RCC 7860 (cell line): ENCODE data around the gene VHLL.
"Not testable (repeated sequence)": the region's sequence is repeated elsewhere in the genome, so short reads cannot be mapped to it uniquely, and the experiment has no call there.

Source experiments
- DNase-seq: peaks from one replicate; pipeline ENCODE4 v3.0.0-alpha.2; 2015; ENCODE audit warnings: low spot score
- FAIRE-seq: peaks from 2 replicates; lab custom pipeline; 2012; peaks lifted over from hg19 to GRCh38; lab: Jason Lieb, UNC

The VHLL gene

DNA sequence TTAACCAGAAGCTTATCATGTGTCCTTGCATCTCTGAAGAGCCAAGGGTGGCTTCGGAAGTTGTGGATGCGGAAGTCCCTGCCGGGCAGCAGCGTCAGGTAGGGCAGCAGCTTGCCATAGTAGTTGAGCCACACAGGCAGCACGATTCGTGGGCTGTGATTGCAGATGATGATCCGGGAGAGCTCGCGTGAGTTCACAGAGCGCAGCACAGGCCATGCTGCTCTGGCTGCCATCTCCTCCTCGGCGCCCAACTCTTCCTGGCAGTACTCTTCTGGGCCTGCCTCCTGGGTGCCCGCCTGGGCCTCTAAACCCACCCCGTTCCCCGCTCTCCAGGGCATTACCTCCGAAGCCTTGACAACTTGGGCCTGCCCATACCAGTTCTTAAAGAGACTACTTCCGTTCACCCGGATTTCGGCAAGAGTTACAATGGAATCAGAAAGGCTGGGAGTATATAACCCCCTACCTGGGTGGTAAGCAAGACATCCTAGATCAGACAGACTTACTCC is at the start of gene VHLL:
VHLL (minus strand) TSS at position 456 of the 506 bp plus-strand sequence; CDS start at position 338, 118 bp downstream.
- DNase-seq: no peak
- FAIRE-seq: no peak

GRCh38 chr1:156347331-156347730 is 48.2 kb upstream of the VHLL start:
- no peak for DNase-seq
- no peak for FAIRE-seq

GRCh38 chr1:156346636-156347035 is 47.5 kb upstream of the VHLL start:
- FAIRE-seq (no peak), DNase-seq (no peak)

DNA sequence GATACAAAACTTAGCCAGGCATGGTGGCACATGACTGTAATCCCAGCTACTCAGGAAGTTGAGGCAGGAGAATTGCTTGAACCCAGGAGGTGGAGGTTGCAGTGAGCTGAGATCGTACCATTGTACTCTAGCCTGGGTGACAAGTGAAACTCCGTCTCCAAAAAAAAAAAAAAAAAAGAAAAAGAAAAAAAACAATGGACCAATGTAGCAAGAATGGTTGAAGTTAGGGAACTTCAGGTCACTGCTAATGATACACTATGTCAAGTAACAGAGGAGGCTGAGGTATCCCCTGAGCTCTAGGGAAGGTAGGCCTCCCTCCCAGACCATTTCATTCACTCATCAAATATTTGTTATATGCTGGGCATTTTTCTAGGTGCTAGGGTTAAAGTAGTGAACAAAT is 46.9 kb upstream of the VHLL start:
- DNase-seq, FAIRE-seq: not testable (repeated sequence)

DNA sequence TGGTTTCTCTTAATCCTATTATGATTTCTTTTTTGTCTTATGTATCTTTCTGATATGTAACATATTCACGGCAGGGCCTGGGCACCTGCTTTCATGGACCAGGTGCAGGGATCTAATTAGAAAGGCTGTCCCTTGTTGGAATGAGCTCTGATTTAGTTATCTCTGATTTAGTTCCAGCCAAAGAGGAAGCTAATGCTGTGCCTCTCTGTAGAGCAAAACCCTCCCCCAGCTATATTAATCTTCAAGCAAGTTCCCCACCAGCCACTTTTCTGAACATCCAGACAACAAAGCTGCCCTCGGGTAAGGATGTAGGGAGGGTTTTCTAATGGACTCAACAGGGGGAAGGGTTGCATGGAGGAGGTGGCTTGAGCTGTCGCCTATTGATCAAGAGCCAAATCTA is 45.3 kb upstream of the VHLL start:
- FAIRE-seq (no peak), DNase-seq (no peak)

DNA sequence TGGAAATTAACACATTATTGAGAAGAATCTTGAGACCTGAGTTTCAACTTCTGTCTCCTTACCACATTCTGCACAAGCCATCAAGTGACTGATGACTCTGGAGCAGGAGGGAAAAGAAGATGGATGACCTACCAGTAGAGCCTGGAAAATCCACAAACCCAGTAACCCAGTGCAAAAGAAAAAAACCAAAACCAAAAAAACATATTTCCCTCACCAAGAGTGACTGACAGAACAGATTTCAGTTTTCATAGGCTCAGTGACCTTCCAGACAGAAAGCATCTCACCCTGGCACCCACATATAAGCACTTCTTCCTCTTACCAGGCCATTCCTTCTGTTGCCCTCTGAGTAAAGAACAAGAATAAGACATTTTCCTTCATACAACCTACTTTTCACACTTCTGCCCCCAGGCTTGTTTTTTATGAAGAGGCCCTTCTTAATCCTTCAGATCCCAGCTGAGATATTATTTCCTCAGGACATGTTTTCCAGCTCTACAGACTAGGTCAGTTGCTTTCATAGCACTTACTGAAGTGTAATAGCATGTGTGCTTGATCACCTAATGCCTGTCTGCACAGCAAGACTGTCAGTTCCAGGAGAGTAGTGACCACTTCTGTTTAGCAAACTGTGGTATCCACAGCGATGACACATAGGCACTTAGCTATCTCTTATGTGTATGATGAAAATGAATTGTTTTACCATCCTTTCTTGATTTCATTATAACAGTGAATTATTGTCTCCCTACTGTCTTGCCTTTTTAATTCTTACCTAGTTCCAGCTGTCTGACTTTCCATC is 43.3 kb upstream of the VHLL start:
- DNase-seq: peak; percentile 20
- no peak for FAIRE-seq

- FAIRE-seq (peak; percentile 85), DNase-seq (peak; percentile 99)
Measured at GRCh38 chr1:156338180-156338976, 39.3 kb upstream of the VHLL start, which contains the start of the genes CCT3 and TSACC. TSS of gene CCT3 (minus strand) at chr1:156338292. CDS start at chr1:156338184, 108 bp downstream. TSS of gene TSACC (plus strand) at chr1:156338526. CDS start at chr1:156339758, 1,232 bp downstream.

GRCh38 chr1:156337888-156338179 is 38.7 kb upstream of the VHLL start:
- no peak for FAIRE-seq
- no peak for DNase-seq

DNA sequence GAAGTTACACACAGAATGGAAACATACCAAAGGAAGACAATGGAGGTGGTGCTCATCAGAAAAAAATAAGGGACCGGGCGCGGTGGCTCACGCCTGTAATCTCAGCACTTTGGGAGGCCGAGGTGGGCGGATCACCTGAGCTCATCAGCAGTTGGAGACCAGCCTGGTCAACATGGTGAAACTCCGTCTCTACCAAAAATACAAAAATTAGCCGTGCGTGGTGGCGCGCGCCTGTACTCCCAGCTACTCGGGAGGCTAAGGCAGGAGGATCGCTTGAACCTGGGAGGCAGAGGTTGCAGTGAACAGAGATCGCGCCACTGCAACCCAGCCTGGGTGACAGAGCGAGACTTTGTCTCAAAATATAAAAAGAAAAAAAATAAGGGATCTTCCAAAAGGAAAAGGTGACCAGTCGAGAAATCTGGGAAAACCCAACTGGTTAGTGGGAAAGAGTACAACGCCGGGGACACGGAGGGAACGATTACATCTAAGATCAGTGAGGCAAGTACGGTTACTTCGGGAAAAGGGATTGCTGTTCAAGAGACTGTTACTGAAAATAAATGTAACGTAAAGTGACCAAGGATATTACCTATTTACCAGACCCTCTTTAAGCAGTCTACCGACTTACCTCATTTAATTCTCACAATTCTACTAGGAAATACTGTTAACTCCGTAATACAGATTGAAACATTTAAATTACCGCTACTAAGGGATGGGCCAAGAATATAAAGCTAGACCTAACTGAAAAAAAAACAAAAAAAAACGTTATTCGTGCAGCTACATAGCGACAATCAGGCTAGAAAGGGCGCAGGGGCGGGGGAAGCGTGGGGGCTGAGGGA is 38.2 kb upstream of the VHLL start:
- DNase-seq (no peak), FAIRE-seq (no peak)

GRCh38 chr1:156336242-156336641 is 37.1 kb upstream of the VHLL start:
- FAIRE-seq (no peak), DNase-seq (no peak)

- DNase-seq, FAIRE-seq: not testable (repeated sequence)
Measured at GRCh38 chr1:156323179-156323578, 24.1 kb upstream of the VHLL start.

GRCh38 chr1:156320560-156320959 is 21.5 kb upstream of the VHLL start:
- FAIRE-seq (no peak), DNase-seq (no peak)

DNA sequence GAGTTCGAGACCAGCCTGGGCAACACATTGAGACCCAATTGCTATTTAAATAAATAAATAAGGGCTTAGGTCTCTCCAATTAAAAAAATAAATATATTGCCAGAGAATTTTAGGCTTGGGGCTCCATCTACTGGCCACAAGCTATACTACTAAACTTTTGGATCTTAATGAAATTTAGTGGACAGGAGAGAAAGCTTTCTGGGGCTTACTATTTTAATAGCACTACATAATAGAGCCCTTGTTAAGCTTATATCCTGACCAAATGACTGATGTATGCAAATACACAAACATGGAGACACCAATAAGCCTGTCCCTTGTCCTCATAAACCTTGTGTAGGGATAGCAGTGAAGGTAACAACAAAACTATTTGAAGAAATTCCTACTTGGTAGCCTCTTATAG is 20.6 kb upstream of the VHLL start:
- no peak for DNase-seq
- FAIRE-seq: no peak

DNA sequence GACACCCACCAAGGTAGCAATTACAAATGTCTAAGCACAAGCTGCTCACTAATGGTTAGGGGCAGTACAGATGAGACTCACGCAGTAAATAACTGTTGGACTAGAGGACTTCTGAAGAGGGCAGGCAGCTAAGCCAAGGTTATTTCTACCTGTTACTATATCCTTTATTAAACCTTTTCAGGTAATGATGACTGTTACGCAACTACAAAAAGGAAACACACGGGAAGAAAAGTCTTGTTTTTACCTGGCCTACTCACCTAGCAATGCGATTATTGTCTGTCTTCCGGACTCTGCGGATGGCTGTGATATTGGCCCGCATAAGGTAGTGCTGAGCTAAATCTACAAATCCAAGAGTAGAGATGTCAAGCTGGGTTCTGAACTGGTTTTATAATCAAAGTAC is 17.8 kb upstream of the VHLL start:
- FAIRE-seq (no peak), DNase-seq (no peak)

GRCh38 chr1:156310962-156311361 is 11.9 kb upstream of the VHLL start:
- peak; percentile 37 for DNase-seq
- FAIRE-seq: no peak

DNA sequence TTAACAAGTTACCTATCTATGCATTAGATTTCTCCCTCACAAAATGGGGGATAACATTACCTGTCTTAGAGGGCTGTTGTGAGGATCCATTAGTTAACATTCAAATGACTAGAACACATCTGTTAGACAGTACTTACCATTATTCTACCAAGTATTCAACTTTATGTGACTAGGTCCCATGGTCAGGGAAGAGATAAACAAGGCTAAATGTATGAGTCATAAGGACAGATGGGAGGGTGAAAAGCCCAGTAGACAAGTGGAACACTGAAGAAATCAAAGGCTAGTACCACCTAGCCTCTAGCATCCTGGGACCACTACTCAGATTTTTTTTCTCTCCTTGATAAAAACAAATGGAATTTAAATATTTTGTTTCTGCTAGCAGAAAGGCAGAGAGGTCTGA is 9.0 kb upstream of the VHLL start:
- DNase-seq (no peak), FAIRE-seq (no peak)

- FAIRE-seq (no peak), DNase-seq (no peak)
Measured at GRCh38 chr1:156305215-156305614, 6.1 kb upstream of the VHLL start.

DNA sequence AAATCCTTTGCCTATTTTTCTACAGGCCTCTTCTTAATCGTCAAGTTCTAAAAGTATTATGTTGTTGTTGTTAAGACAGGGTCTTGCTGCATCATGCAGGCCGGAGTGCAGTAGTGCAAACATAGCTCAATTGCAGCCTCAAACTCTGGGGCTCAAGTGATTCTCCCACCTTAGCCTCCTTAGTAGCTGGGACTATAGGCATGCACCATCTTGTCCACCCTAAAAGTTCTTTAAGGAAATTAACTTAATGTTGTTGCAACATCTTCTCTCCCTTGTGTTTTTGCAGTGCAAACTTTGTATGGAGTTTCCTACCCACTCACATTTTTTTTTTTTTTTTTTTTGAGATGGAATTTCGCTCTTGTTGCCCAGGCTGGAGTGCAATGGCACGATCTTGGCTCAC is 4.1 kb upstream of the VHLL start:
- DNase-seq (no peak), FAIRE-seq (no peak)

GRCh38 chr1:156295391-156295947 is 3.6 kb downstream of the VHLL start, which contains the start of gene GLMP:
TSS of gene GLMP (minus strand) at chr1:156295679. CDS start at chr1:156295645, 34 bp downstream.
- DNase-seq (no peak), FAIRE-seq (no peak)

GRCh38 chr1:156293895-156294294 is 5.2 kb downstream of the VHLL start:
- no peak for DNase-seq
- FAIRE-seq: no peak

- FAIRE-seq (no peak), DNase-seq (no peak)
Measured at GRCh38 chr1:156293098-156293434, 6.0 kb downstream of the VHLL start.
